ENCODE measurements around the gene ZWILCH. TPM values are rescaled to one million over a fixed set of nuclear protein-coding genes. Genes with fewer than 3 reads are reported as not detected.

ZWILCH gene
- polyA plus RNA-seq, 1 donor (not counting 4 experiments of a cell fraction or from before 2014, with no cell fraction given) = 34.9 TPM

- H3K4me1 ChIP-seq (ENCODE audit: control insufficient read depth, extremely low read depth, insufficient read depth, low read length) = no peaks in the 10 kb centered on the region
- H3K9ac ChIP-seq (ENCODE audit: control insufficient read depth, extremely low read depth, insufficient read depth, low read length) = no peak overlapping the region
- FAIRE-seq (no peak), DNase-seq (ENCODE audit: low read depth, low spot score) (no peak)
- no peaks in the 10 kb centered on the region for H3K9me1 ChIP-seq (ENCODE audit: control insufficient read depth, extremely low read depth, insufficient read depth, low read length)
- H3K79me2 ChIP-seq (ENCODE audit: control insufficient read depth, insufficient read depth, low read length) = no peaks in the 10 kb centered on the region
- H3K27me3 ChIP-seq (ENCODE audit: control insufficient read depth, extremely low read depth, insufficient read depth, low read length) = peaks cover 17% of the 10 kb centered on the region
- H3K4me3 ChIP-seq (ENCODE audit: control insufficient read depth in 2 of 3, extremely low read depth in 1 of 3, insufficient read depth in 2 of 3, low read depth in 1 of 3, low read length in 3 of 3) = no peak overlapping the region
- H2AFZ ChIP-seq (ENCODE audit: control insufficient read depth, low read length) = no peak overlapping the region
- no peak overlapping the region for H3K27ac ChIP-seq (ENCODE audit: control insufficient read depth, insufficient read depth, low read length)
- no peaks in the 10 kb centered on the region for H3K9me3 ChIP-seq (ENCODE audit: control insufficient read depth, low read depth, low read length)
- dilution Hi-C loops (cut with MboI; ENCODE audit: extremely low pct_ligation_motif_present, low sequenced_read_pairs) = no loop called here
- H3K4me2 ChIP-seq (ENCODE audit: control insufficient read depth, extremely low read depth, insufficient read depth, low read depth, low read length) = no peak overlapping the region
- no peaks in the 10 kb centered on the region for H3K36me3 ChIP-seq (ENCODE audit: control insufficient read depth in 2 of 2, extremely low read depth in 1 of 2, insufficient read depth in 2 of 2, low read length in 2 of 2)
- no peaks in the 10 kb centered on the region for H4K20me1 ChIP-seq (ENCODE audit: control insufficient read depth, extremely low read depth, insufficient read depth, low read length)
- TF ChIP-seq, protein P1, sequence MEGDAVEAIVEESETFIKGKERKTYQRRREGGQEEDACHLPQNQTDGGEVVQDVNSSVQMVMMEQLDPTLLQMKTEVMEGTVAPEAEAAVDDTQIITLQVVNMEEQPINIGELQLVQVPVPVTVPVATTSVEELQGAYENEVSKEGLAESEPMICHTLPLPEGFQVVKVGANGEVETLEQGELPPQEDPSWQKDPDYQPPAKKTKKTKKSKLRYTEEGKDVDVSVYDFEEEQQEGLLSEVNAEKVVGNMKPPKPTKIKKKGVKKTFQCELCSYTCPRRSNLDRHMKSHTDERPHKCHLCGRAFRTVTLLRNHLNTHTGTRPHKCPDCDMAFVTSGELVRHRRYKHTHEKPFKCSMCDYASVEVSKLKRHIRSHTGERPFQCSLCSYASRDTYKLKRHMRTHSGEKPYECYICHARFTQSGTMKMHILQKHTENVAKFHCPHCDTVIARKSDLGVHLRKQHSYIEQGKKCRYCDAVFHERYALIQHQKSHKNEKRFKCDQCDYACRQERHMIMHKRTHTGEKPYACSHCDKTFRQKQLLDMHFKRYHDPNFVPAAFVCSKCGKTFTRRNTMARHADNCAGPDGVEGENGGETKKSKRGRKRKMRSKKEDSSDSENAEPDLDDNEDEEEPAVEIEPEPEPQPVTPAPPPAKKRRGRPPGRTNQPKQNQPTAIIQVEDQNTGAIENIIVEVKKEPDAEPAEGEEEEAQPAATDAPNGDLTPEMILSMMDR (optimal IDR thresholded peaks at IDR 0.05 in 1 of 3, IDR thresholded peaks at IDR 0.05 in 1 of 3, conservative IDR thresholded peaks at IDR 0.05 in 1 of 3; ENCODE audit: extremely low read depth in 1 of 3, insufficient read depth in 2 of 3, low read length in 3 of 3) = no peak
- TF ChIP-seq EZH2 (IDR thresholded peaks at IDR 0.05; ENCODE audit: low read length) = no peak
These were observed 81.9 kb downstream of the ZWILCH start for GRCh38 chr15:66587020-66587419.

DNA sequence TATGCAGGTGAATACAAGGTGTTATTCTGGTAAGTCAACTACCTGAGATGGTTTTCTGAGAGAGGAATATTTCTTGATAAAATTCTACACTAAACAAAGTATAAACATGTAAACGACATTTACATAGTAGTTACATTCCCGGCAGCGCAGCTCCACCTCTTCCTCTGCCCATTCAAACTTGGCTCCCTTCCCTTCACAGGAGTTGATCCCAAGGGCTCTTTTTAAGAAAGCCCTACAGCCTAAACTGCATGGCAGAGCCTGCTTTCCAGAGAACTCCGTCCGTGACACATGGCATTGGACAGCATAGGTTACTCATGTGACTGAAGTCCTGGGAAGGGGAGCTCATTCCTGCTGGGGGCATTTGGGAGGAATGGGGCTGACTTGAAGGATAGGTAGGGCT is 82.6 kb downstream of the ZWILCH start:
- no peak overlapping the region for H3K27ac ChIP-seq (ENCODE audit: control insufficient read depth, insufficient read depth, low read length)
- H3K4me3 ChIP-seq (ENCODE audit: control insufficient read depth in 2 of 3, extremely low read depth in 1 of 3, insufficient read depth in 2 of 3, low read depth in 1 of 3, low read length in 3 of 3) = no peak overlapping the region
- DNase-seq (ENCODE audit: low read depth, low spot score) (no peak), FAIRE-seq (no peak)
- H3K9me3 ChIP-seq (ENCODE audit: control insufficient read depth, low read depth, low read length) = no peaks in the 10 kb centered on the region
- H3K36me3 ChIP-seq (ENCODE audit: control insufficient read depth in 2 of 2, extremely low read depth in 1 of 2, insufficient read depth in 2 of 2, low read length in 2 of 2) = no peaks in the 10 kb centered on the region
- no peak for TF ChIP-seq EZH2 (IDR thresholded peaks at IDR 0.05; ENCODE audit: low read length)
- TF ChIP-seq, protein P1 (optimal IDR thresholded peaks at IDR 0.05 in 1 of 3, IDR thresholded peaks at IDR 0.05 in 1 of 3, conservative IDR thresholded peaks at IDR 0.05 in 1 of 3; ENCODE audit: extremely low read depth in 1 of 3, insufficient read depth in 2 of 3, low read length in 3 of 3) = no peak
- H3K4me1 ChIP-seq (ENCODE audit: control insufficient read depth, extremely low read depth, insufficient read depth, low read length) = no peaks in the 10 kb centered on the region
- H3K9me1 ChIP-seq (ENCODE audit: control insufficient read depth, extremely low read depth, insufficient read depth, low read length) = no peaks in the 10 kb centered on the region
- dilution Hi-C loops (cut with MboI; ENCODE audit: extremely low pct_ligation_motif_present, low sequenced_read_pairs) = no loop called here
- H4K20me1 ChIP-seq (ENCODE audit: control insufficient read depth, extremely low read depth, insufficient read depth, low read length) = no peaks in the 10 kb centered on the region
- H3K4me2 ChIP-seq (ENCODE audit: control insufficient read depth, extremely low read depth, insufficient read depth, low read depth, low read length) = no peak overlapping the region
- H3K9ac ChIP-seq (ENCODE audit: control insufficient read depth, extremely low read depth, insufficient read depth, low read length) = no peak overlapping the region
- no peaks in the 10 kb centered on the region for H3K79me2 ChIP-seq (ENCODE audit: control insufficient read depth, insufficient read depth, low read length)
- no peak overlapping the region for H2AFZ ChIP-seq (ENCODE audit: control insufficient read depth, low read length)
- H3K27me3 ChIP-seq (ENCODE audit: control insufficient read depth, extremely low read depth, insufficient read depth, low read length) = peaks cover 17% of the 10 kb centered on the region
